GM18498 (cell line): ENCODE results near the gene CATSPER1.

Source experiments
- ATAC-seq: cut with Tn5 transposase; IDR thresholded peaks from one replicate; pipeline ENCODE4 v1.9.1; 2021; ENCODE audit warnings: mild to moderate bottlenecking, moderate library complexity; ENCODE audit not compliant: unreplicated experiment

CATSPER1 gene

GRCh38 chr11:65976216-65977176 lies 49.8 kb downstream of the CATSPER1 start:
- ATAC-seq = no peak

- ATAC-seq = no peak
Observed at GRCh38 chr11:65975771-65976170, 50.5 kb downstream of the CATSPER1 start.

GRCh38 chr11:65973439-65974110 lies 52.7 kb downstream of the CATSPER1 start:
- no peak for ATAC-seq

- no peak for ATAC-seq
Observed at GRCh38 chr11:65972116-65972515, 54.2 kb downstream of the CATSPER1 start.

- ATAC-seq = no peak
Observed at GRCh38 chr11:65968600-65969482, 57.4 kb downstream of the CATSPER1 start.

- no peak for ATAC-seq
Observed at GRCh38 chr11:65967329-65967934, 58.8 kb downstream of the CATSPER1 start.
